HL-60 (cell line): ENCODE data around the gene WDR93.
"Not testable (repeated sequence)": the region's sequence is repeated elsewhere in the genome, so short reads cannot be mapped to it uniquely, and the experiment has no call there.

Source experiments
- GABPA ChIP-seq: IDR thresholded peaks from 2 replicates; pipeline ENCODE4 v1.6.1; 2012; ENCODE audit warnings: low read depth
- POLR2AphosphoS5 ChIP-seq: IDR thresholded peaks from 2 replicates; pipeline ENCODE4 v1.6.1; 2012; ENCODE audit warnings: low read depth
- SPI1 ChIP-seq: IDR thresholded peaks from 2 replicates; pipeline ENCODE4 v1.6.1; 2012; ENCODE audit warnings: low read depth, mild to moderate bottlenecking, borderline replicate concordance
- TF ChIP-seq, protein P1 (sequence below): IDR thresholded peaks from one replicate; pipeline ENCODE4 v1.5.1; 2011; ENCODE audit warnings: low read length, control low read depth, inconsistent platforms; ENCODE audit not compliant: insufficient read depth
- TF ChIP-seq, protein P2 (sequence below): IDR thresholded peaks from 2 replicates; pipeline ENCODE4 v1.6.1; 2012; ENCODE audit warnings: low read depth; ENCODE audit not compliant: insufficient replicate concordance

DNA sequence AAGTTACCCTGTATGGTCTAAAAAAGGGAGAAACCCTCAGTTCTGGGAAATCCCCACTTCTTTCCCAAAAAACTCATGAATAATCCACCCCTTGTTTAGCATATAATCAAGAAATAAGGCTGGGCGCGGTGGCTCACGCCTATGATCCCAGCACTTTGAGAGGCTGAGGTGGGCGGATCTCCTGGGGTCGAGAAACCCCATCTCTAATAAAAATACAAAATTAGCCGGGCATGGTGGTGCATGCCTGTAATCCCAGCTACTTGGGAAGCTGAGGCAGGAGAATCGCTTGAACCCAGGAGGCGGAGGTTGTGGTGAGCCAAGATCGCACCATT is 92.0 kb downstream of the WDR93 start:
- TF ChIP-seq, protein P1, sequence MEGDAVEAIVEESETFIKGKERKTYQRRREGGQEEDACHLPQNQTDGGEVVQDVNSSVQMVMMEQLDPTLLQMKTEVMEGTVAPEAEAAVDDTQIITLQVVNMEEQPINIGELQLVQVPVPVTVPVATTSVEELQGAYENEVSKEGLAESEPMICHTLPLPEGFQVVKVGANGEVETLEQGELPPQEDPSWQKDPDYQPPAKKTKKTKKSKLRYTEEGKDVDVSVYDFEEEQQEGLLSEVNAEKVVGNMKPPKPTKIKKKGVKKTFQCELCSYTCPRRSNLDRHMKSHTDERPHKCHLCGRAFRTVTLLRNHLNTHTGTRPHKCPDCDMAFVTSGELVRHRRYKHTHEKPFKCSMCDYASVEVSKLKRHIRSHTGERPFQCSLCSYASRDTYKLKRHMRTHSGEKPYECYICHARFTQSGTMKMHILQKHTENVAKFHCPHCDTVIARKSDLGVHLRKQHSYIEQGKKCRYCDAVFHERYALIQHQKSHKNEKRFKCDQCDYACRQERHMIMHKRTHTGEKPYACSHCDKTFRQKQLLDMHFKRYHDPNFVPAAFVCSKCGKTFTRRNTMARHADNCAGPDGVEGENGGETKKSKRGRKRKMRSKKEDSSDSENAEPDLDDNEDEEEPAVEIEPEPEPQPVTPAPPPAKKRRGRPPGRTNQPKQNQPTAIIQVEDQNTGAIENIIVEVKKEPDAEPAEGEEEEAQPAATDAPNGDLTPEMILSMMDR, result not testable (repeated sequence)
- TF ChIP-seq POLR2AphosphoS5, SPI1, GABPA: not testable (repeated sequence)
- TF ChIP-seq, protein P2, sequence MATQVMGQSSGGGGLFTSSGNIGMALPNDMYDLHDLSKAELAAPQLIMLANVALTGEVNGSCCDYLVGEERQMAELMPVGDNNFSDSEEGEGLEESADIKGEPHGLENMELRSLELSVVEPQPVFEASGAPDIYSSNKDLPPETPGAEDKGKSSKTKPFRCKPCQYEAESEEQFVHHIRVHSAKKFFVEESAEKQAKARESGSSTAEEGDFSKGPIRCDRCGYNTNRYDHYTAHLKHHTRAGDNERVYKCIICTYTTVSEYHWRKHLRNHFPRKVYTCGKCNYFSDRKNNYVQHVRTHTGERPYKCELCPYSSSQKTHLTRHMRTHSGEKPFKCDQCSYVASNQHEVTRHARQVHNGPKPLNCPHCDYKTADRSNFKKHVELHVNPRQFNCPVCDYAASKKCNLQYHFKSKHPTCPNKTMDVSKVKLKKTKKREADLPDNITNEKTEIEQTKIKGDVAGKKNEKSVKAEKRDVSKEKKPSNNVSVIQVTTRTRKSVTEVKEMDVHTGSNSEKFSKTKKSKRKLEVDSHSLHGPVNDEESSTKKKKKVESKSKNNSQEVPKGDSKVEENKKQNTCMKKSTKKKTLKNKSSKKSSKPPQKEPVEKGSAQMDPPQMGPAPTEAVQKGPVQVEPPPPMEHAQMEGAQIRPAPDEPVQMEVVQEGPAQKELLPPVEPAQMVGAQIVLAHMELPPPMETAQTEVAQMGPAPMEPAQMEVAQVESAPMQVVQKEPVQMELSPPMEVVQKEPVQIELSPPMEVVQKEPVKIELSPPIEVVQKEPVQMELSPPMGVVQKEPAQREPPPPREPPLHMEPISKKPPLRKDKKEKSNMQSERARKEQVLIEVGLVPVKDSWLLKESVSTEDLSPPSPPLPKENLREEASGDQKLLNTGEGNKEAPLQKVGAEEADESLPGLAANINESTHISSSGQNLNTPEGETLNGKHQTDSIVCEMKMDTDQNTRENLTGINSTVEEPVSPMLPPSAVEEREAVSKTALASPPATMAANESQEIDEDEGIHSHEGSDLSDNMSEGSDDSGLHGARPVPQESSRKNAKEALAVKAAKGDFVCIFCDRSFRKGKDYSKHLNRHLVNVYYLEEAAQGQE, result not testable (repeated sequence)
